HEK293 (cell line): ENCODE data around the gene CDH23.

ENCODE experiments used
- ATF2 ChIP-seq: fragments of 450-650 bp; formaldehyde crosslinking; IDR thresholded peaks from 2 replicates; pipeline ENCODE4 v1.5.1; 2016; ENCODE audit warnings: missing biosample characterization, missing genetic modification characterization, low read depth
- BCL11B ChIP-seq: fragments of 450-650 bp; formaldehyde crosslinking; IDR thresholded peaks from 2 replicates; pipeline ENCODE4 v1.5.1; 2016; ENCODE audit warnings: low read depth, missing biosample characterization, missing genetic modification characterization
- CTCF ChIP-seq: fragments of 450-650 bp; formaldehyde crosslinking; IDR thresholded peaks from 2 replicates; pipeline ENCODE4 v1.5.1; 2016; ENCODE audit warnings: missing biosample characterization, missing genetic modification characterization
- MEIS1 ChIP-seq: sonication (generic); formaldehyde crosslinking; IDR thresholded peaks from 2 replicates; pipeline ENCODE4 v1.8.1; 2022; ENCODE audit warnings: missing genetic modification reagents, mild to moderate bottlenecking, borderline replicate concordance
- SCRT1 ChIP-seq: fragments of 450-650 bp; formaldehyde crosslinking; IDR thresholded peaks from 2 replicates; pipeline ENCODE4 v1.5.1; 2016; ENCODE audit warnings: missing biosample characterization, missing genetic modification characterization, borderline replicate concordance
- ZBTB20 ChIP-seq: fragments of 450-650 bp; formaldehyde crosslinking; IDR thresholded peaks from 2 replicates; pipeline ENCODE4 v1.5.1; 2016; ENCODE audit warnings: missing biosample characterization, missing genetic modification characterization
- ZBTB7A ChIP-seq: fragments of 450-650 bp; formaldehyde crosslinking; IDR thresholded peaks from 2 replicates; pipeline ENCODE4 v1.5.1; 2016; ENCODE audit warnings: low read depth, missing biosample characterization, missing genetic modification characterization
- ZNF292 ChIP-seq: fragments of 450-650 bp; formaldehyde crosslinking; IDR thresholded peaks from 2 replicates; pipeline ENCODE4 v1.5.1; 2016; ENCODE audit warnings: low read depth, missing biosample characterization, missing genetic modification characterization, borderline replicate concordance
- ZNF513 ChIP-seq: fragments of 450-650 bp; IDR thresholded peaks from 2 replicates; pipeline ENCODE4 v1.5.1; 2018; ENCODE audit warnings: missing biosample characterization, missing genetic modification characterization
- ZNF544 ChIP-seq: fragments of 450-650 bp; formaldehyde crosslinking; IDR thresholded peaks from 2 replicates; pipeline ENCODE4 v1.5.0; 2017; ENCODE audit warnings: missing biosample characterization, missing genetic modification characterization
- ZNF580 ChIP-seq: fragments of 450-650 bp; formaldehyde crosslinking; IDR thresholded peaks from 2 replicates; pipeline ENCODE4 v1.5.1; 2016; ENCODE audit warnings: missing biosample characterization, missing genetic modification characterization
- ZNF670 ChIP-seq: fragments of 450-650 bp; formaldehyde crosslinking; IDR thresholded peaks from 2 replicates; pipeline ENCODE4 v1.5.1; 2016; ENCODE audit warnings: missing biosample characterization, missing genetic modification characterization, low read depth
- ZNF707 ChIP-seq: fragments of 450-650 bp; formaldehyde crosslinking; IDR thresholded peaks from 2 replicates; pipeline ENCODE4 v1.5.1; 2016; ENCODE audit warnings: missing biosample characterization, missing genetic modification characterization

GRCh38 chr10:71549766-71550533 is 153.2 kb downstream of the CDH23 start:
- TF ChIP-seq ZNF707 (tag by site-specific recombination): no peak
- no peak for TF ChIP-seq ZNF513
- no peak for TF ChIP-seq ATF2 (tag by site-specific recombination)
- no peak for TF ChIP-seq CTCF (tag by site-specific recombination)
- no peak for TF ChIP-seq BCL11B (tag by site-specific recombination)
- TF ChIP-seq ZNF670 (tag by site-specific recombination): no peak
- no peak for TF ChIP-seq SCRT1 (tag by site-specific recombination)
- no peak for TF ChIP-seq ZNF292 (tag by site-specific recombination)
- no peak for TF ChIP-seq ZNF544 (tag by site-specific recombination)
- TF ChIP-seq ZNF580 (tag by site-specific recombination): no peak
- no peak for TF ChIP-seq ZBTB7A
- no peak for TF ChIP-seq ZBTB20 (tag by site-specific recombination)
- TF ChIP-seq MEIS1 (CRISPR knock-in tag): no peak
